Activated CD4-positive, alpha-beta T cell treated with anti-CD3 and anti-CD28 coated beads for 48 hours (primary cell): ENCODE measurements around the gene LOX.

Source experiments
- DNase-seq: peaks from one replicate; pipeline ENCODE4 v3.0.0-alpha.2; 2020

LOX gene

DNA sequence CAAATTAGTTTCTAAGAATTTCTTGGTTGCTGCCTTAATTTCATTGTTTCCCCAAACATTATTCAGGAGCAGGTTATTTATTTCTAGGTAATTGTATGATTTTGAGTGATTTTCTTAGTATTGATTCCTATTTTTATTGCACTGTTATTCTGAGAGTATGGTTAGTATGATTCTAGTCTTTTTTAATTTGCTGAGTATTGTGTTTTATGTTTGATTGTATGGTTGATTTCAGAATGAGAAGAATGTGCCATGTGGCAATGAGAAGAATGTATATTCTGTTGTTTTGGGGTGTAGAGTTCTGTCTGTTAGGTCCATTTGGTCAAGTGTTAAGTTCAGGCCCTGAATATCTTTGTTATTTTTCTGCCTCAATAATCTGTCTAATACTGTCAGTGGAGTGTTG, 27.1 kb downstream of the LOX start:
- no peak for DNase-seq

DNA sequence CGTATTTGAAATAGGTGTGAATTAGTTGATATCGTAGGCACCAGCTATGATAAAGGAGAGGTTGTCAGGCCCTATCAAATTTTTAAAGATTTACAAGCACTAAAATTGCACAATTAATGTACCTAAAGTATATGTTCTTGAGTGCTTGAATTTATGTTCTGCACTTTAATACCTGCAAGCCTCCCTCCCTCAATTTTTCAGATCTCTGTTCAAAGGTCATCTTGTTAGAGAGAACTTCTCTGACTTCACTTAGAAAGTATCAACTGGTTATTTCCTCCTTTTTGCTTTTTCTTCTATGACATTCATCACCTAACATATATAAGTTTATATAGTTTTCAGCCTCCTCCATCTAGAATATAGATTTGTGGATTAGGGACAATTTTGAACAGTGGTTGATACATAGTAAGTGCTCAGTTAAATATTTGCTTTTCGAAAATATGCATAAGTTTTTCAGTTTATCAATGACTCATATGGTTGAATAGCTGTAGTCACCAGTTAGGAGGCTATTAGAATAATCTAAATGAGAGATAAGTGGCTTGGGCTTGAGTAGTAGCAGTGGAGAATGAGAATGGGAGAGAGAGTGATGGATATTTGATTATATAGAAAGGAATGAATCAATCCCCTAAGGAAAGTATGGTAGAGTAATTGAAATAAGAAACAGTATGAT, 37.3 kb downstream of the LOX start:
- DNase-seq = no peak

DNA sequence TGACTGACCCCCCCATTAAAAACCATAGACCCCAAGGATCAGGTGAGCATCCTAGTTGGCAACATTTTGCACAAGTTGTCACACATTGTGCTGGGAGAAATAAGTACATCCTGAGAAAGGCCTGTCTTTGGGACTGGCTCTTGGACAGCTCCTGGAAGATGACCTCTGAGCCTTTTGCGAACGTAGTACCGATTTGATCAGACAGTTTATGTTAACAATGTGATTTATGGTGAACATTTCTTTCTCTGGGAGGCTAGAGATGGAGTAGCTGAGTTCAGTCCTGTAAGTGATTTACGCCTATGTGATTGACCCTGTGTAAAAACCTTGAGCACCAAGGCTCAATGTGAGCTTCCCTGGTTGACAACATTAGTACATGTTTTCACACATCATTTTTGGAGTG, 41.7 kb downstream of the LOX start:
- DNase-seq = no peak

DNA sequence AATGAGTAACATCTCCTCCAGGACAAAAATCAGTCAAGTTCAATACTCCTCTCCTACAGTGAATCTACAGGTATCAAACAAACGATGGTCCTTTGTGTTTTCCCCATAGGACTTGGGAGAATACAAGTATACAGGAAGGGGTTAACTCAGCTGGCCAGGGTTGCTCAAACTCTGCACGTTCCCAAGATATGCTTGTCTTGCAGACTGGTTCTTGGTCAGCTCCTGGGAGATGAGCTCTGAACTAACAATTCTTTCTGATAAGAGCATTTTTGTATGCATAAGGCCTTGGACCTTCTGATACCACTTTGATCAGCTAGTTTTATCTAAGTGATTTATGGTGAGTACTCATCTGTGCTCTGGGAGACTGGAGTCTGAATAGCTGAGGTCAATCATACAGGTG, 42.1 kb downstream of the LOX start:
- no peak for DNase-seq

DNA sequence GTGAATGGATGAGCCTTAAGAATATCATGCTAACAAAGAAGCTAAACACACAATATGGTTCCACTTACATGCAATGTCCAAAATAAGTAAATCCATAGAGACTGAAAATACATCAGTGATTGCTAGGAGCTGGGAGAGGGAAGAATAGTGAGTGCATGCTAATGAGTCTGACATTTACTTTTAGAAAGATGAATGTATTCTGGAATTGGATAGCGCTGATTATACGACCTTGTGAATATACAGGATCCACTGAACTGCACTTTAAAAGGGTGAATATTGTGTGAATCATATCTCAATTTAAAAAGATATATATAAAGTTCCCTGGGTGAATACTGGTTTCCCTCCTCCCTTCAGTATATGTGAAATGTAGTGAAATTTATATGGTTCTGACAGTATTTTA, 46.2 kb downstream of the LOX start:
- no peak for DNase-seq

DNA sequence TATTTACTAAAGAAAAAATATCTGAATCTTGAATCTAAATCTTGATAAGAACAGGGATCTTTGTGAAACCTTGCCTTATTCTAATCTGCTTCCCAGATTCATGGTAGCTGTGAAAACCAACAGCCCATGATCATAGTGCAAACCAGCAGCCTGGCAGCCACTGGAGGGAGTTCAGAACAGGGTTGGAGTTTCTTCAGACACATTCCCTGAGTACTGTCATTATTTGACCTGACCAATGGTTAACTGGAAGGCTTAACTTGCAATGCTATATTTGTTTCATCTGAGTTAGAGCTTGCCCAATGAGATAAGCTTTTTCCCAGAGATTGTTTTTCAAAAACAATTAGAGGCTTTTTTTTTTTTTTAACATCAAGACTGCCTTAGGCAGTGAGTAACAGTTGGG, 47.8 kb downstream of the LOX start:
- no peak for DNase-seq

DNA sequence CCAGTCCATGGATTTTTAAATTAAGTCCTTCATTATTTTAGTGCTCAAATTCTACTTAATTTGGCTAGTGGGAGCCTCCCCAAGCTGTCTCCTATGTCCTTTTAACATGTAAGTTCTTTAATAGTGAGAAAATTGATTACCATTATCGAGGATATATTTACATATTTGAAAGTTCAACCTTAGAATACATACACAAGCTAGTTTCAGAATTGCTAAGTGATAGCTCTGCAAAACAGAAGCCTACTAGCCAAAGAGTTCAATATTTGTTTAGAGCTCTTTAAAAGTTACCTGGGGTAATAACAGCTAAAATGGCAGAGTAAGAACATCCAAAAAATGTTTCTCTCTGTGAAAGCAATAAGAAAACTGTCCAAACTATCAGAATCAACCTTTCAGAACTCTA, 48.2 kb downstream of the LOX start:
- DNase-seq = no peak

DNA sequence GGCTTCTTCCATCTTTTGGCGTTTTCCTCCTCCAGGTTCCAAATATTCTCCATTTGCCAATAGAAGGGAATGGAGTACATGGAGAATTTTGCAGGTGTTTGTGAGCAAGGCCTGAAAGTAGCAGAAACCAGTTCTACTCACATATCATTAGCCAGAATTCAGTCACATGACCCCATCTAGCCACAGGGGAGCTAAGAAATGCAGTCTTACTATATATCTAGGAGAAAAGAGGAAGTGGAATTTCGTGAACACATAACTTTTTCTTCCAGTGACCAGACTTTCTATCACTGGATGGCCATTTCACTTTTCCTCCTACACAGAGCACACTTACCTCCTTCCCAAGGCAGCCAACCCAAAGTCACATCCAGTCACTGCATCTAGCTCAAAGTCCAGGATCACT, 55.1 kb downstream of the LOX start:
- DNase-seq = no peak

DNA sequence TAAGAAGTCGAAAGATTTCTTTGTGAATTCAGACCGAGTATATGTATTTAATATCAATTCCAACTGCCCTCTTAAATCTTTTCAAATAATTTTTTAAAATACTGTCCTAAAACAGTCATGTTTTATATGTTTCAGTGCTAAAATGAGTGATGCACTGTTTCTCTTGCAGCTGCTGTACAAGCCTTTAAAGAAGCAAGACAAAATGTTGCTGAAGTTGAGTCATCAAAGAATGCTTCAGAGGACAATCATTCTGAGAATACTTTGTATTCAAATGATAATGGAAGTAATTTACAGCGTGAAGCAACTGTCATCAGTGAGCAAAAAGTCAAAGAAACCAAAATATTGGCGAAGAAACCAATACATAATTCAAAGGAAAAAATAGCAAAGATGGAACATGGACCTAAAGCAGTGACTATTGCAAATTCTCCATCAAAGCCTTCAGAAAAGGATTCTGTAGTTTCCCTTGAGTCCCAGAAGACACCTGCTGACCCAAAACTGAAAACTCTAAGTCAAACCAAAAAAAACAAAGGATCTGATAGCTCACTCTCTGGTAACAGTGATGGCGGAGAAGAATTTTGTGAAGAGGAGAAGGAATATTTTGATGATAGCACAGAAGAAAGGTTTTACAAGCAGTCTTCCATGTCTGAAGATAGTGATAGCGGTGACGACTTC, 58.0 kb downstream of the LOX start:
- DNase-seq = no peak

DNA sequence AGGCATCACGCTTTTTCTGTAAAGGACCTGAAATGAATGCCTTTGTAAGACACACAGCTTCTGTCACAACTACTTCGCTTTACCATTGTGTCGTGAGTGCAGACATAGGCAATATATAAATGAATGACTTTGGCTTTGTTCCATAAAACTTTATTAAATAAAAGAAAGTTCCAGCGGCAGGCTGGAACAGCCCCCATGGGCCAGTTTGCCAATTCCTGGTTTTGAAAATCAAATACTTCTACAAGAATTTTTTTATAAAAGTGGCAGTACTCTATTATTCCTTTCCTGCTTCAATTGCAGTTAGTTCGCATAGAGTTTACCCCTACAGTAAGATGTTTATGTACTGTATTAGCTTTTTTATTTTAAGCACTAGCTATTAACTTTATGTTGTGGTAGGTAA, 62.6 kb downstream of the LOX start:
- DNase-seq = no peak

DNA sequence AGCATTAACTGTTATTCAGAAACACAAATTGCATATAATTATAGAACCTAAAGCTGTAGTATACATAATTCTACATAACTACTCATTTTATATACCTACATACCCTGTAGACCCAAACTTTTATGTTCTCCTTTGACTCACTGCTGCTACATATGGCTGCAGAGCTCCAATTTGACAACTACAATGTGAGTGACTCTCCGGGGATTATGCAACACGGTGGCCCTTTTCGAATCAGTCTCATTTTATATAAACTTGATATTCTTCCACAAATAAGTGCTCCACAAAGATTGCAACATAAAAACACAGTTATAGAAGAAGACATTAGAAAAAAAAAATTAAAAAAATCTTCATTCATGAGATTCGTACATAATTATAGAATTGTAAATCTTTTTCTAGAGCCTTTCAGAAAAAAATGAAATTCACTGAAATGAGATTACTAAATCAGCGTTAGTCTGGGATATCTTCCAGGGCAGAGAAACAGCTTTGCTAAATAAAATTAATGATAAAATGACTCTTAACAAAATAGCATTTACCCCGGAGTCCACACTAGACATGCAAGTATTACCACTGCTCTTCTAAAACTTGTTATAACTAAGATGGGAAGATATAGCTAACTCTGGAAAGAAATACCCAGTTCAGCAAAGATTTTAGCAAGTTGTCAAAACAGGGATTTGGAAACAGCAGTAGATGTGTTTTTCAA, 63.7 kb downstream of the LOX start:
- no peak for DNase-seq
